CD4-positive, alpha-beta T cell treated with Interleukin-6 at 100 ng/mL for 8 hours (primary cell): ENCODE measurements around the gene TMEM120A.

Experiments
- DNase-seq: peaks from one replicate; pipeline ENCODE4 v3.0.0-alpha.2; 2020; ENCODE audit warnings: mixed read lengths, low spot score

The TMEM120A gene

GRCh38 chr7:75980430-75981202 is 13.8 kb downstream of the TMEM120A start:
- DNase-seq, result no peak

GRCh38 chr7:75979759-75980429 is 14.5 kb downstream of the TMEM120A start:
- no peak for DNase-seq

DNA sequence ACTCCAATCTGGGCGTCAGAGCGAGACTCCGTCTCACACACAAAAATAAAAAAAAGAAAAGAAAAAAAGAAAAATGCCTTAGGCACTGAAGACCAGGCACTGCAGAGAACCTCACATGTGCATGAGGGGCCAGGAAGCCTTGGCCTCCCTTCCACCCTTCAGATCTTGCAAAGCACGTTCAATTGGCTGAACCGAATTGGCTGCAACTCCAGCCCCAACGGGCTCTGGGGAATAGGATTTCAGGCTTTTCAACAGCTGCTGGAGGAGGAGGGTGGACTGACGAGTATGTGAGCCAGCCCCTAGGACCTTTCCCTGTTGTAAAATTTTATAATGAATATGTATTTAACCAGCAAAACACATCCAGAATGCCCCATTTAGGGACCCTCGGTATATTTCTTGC is 16.7 kb downstream of the TMEM120A start:
- DNase-seq, result no peak

GRCh38 chr7:75971961-75972763 is 22.2 kb downstream of the TMEM120A start:
- DNase-seq, result no peak

DNA sequence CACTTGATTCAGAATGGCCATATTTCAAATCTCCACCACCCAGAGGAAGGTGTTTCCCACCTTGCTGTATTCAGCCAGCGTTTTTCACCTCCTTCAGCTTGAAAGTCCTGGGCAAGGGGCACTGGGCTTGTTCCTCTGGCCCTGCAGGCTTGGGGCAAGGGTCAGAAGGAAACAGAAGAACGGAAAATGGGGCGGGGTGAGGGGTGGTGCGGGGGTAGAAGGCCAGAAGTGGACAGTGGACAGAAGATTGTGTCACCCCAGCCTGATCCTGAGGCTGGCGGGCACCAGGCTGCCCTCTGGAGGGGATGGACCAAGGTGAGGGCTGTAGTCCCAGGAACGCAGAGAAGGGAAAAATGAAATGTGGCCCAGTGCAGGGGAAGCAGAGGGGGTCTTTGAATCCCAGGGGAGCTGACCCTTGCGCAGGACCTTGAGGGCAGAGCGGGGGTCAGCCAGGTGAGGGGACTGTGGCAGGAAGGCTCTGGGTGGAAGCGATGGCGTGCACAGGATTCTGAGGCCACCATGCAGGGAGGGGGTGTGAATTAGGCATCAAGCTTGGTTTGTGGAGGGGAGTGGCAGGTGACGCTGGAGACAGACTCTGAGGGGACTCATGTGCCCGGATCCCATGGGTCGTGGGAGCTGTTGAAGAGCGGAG is 23.0 kb downstream of the TMEM120A start:
- no peak for DNase-seq

GRCh38 chr7:75969704-75970498 is 24.5 kb downstream of the TMEM120A start:
- DNase-seq, result no peak

- no peak for DNase-seq
Observed at GRCh38 chr7:75969182-75969581, 25.2 kb downstream of the TMEM120A start.

DNA sequence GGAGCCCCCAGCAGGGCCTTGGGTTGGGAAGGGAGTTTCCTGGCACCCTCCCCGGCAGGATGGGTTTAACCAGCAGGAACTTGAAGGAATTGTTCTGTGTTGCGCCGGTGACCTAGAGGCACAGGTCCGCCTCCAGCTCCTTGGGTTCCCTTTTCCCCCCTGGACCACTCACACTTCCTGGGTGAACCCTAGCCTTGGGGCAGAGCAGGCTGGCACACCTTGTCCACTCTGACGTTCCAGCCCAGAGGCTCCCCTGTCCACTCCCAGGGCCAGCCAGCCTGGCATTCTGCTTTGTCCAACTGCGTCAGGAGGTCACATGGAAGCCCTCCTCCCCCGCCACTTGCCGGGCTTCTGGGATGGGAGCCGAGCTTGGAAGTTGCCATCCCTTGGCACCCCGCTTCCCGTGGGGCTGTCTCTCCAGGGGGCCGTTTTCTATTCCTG is 25.8 kb downstream of the TMEM120A start:
- DNase-seq, result no peak

GRCh38 chr7:75968012-75968411 is 26.4 kb downstream of the TMEM120A start:
- no peak for DNase-seq

DNA sequence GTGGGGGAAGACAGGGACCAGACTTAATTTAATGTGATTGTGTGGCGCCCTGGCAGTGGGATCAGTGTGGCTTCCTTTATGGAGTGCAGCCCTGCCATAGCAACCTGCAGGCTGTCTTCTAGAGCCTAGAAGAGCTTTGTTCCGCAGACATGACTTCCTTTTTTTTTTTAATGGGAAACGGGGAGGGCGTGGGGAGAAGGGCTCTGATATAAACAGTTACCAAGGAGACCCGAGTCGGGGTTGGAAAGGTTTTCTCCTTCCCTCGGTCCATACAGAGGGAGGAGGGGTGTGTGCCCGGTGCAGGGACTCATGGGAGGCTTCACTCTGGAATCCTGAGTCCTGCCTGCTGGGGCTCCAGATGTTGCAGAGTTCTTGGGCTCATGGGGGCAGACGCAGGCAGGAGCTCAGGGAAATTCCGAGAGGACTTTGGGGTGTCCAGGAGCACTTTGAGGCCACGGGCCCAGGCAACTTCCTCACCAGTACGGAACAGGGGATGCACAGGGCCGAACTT is 26.9 kb downstream of the TMEM120A start:
- no peak for DNase-seq

DNA sequence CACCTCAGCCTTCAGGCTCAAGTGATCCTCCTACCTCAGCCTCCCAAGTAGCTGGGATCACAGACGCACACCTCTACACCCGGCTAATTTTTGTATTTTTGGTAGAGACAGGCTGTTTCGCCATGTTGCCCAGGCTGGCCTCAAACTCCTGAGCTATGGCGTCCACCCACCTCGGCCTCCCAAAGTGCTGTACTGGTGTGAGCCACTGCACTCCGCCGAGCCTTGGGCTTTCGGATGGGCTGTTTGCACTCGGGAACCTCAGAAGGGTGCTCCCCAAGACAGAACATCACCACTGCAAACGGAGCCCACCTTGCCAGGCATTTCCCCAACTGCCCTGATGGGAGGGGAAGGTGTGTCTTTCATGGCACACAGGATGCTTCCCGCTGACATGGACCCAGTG is 27.3 kb downstream of the TMEM120A start:
- DNase-seq, result no peak

DNA sequence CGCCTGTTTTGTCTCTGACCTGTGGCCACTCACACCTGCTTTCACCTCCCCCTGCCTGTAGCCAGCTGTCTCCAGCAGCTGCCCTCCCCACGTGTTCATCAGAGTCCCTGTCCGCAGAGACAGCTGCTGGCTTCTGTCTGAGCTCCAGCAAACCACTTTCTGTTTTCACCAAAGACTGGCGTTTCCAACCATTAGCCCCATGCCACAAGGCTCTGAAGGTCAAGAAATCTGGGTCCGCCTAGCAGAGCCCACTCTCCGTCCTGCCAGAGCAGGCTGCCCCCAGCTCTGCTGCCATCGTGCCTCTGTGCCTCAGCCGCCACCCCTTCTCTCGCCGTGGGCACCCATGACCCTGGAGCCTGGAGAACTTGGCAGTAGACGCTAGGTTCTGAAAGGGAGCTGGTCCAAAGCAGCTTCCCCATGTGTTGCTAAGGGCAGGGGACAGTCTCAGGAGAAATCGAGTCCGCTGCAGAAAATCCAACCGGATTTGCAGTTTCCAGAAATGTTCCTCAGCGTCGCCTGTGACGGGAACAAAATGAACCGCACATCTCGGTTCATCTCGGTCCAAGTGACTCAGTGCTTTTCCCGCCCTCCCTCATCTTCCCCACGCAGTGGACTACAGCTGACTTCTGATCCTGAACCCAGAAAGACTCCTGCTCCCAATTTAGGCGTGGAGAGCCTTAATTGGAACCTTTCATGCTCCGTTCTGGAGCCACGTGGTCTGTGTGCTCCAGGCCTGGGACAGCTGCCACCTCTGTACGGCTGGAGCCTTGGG is 28.0 kb downstream of the TMEM120A start:
- no peak for DNase-seq

DNA sequence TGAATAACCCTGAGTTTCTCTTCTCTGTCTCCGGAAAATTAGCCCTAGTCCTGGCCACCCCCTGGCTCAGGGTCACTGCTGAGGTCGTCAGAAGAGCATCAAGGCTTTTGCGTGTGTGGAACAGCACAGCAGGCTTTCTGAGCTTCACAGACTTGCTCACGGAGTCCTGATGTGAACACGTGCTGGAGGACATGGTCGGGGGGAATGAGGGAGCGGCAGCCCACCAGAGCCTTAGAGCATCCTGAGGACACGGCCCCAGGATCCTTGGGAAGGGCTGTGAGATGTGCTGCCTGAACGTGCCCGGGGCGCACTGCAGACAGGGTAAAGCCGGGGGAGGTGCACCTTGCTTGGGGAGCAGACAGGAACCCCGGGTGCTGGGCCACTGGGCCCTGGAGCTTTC is 28.8 kb downstream of the TMEM120A start:
- DNase-seq, result no peak

DNA sequence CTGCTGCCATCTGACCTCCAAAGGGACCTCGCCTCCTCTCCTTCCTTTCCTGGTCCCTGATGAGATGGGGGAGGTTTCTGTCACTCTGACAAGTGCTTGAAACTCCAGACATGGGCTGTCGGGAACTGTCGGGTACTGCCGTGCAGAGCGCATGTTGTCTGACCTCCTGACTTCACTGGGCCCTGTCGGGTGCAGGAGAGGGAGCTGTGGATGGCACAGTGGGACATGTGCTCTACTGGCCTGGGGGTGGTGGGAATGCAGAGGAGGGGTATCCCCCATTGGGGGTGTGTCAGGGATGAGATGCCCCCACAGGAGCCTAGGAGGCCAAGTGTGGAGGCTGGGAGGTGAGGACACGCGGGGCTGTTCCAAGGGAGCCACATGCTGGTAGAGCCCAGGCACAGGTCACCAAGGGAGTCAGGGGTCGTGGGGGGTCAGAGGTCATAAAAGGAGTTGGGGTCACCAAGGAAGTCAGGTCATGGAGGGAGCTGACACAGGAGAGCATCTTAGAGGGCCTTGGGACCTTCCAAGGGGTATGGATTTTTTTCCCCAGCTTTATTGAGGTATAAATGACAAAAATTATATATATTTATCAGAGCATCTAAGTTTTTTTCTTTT is 30.9 kb downstream of the TMEM120A start:
- no peak for DNase-seq

- no peak for DNase-seq
Observed at GRCh38 chr7:75962607-75963380, 31.6 kb downstream of the TMEM120A start.

- no peak for DNase-seq
Observed at GRCh38 chr7:75961218-75961617, 33.2 kb downstream of the TMEM120A start.

DNA sequence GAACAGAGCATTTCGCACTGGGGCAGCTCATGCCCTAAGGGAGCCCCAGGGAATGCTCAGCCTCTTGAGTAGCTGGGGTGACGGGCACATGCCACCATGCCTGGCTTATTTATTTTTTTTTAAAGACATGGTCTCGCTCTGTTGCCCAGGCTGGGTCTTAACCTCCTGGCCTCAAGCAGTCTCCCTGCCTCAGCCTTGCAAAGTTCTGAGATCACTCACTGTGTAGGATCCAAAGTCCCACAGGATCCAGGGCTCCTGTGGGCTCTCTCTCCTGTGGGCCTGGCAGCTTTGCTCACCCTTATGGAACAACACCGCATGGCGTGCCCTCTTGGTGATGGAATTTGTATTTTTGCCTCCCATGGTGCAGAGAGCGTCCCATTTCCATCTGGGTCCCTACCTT is 34.0 kb downstream of the TMEM120A start:
- DNase-seq, result no peak

GRCh38 chr7:75958802-75959543 is 35.4 kb downstream of the TMEM120A start:
- DNase-seq, result no peak
